ENCODE measurements around the gene VPS41.

DNA sequence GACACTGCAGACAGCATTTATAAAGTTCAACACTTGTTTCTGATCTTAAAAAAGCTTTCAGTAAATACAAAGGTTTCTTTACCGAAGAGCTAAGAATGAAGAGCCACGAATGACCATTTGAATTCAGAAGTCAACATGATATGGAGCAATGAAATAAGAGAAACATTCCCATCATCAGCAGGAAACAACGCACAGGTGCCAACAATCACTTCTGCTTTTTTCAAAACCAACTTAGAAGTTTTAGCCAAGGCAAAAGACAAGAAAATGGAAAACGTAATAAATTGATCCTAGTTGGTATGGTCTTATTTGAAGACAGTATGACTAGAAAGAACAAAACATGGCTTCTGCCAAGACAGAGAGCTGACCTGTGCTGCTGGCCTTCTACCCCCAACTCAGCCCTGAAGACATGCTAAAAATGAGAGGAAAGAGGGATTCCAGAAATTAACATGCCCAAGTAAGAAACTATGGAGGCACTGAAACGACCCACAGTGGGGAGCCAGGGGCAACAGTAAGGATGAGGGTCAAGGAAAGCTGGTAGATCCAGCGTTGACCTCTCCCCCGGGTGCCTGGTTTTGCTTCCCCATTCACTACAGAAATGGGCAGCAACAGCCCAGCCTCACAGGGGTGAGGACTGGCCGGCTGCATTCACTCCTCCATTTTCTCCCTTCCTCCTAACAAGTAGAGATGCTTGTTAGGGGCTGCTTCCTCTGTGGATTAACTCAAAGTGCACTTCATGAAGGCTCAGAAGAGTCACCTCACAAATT, 30.1 kb downstream of the VPS41 start:
- TF ChIP-seq, protein P1, sequence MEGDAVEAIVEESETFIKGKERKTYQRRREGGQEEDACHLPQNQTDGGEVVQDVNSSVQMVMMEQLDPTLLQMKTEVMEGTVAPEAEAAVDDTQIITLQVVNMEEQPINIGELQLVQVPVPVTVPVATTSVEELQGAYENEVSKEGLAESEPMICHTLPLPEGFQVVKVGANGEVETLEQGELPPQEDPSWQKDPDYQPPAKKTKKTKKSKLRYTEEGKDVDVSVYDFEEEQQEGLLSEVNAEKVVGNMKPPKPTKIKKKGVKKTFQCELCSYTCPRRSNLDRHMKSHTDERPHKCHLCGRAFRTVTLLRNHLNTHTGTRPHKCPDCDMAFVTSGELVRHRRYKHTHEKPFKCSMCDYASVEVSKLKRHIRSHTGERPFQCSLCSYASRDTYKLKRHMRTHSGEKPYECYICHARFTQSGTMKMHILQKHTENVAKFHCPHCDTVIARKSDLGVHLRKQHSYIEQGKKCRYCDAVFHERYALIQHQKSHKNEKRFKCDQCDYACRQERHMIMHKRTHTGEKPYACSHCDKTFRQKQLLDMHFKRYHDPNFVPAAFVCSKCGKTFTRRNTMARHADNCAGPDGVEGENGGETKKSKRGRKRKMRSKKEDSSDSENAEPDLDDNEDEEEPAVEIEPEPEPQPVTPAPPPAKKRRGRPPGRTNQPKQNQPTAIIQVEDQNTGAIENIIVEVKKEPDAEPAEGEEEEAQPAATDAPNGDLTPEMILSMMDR (IDR thresholded peaks at IDR 0.05), result no peak
- TF ChIP-seq POLR2A (IDR thresholded peaks at IDR 0.05), result no peak
